HCT116 (cell line): ENCODE results near the gene CHPT1.

Experiments used
- CTCF ChIP-seq, 3 experiments: fragments of 200-600 bp in 1 of 3; sonication (generic) in 1 of 3; IDR thresholded peaks in 2 of 3; conservative IDR thresholded peaks in 1 of 3; 2 replicates each; pipeline ENCODE4 v1.5.1; 2012 to 2017; ENCODE audit warnings: low read depth in 2 of 3, low read length in 2 of 3, antibody characterized with exemption in 1 of 3, borderline replicate concordance in 1 of 3, control low read depth in 1 of 3, mild to moderate bottlenecking in 1 of 3, mixed read lengths in 1 of 3, mixed run types in 1 of 3, moderate library complexity in 1 of 3; ENCODE audit not compliant: insufficient read depth in 1 of 3
- ZBTB33 ChIP-seq: IDR thresholded peaks from 2 replicates; pipeline ENCODE4 v1.6.1; 2011; ENCODE audit warnings: mild to moderate bottlenecking, low read length, moderate library complexity; ENCODE audit not compliant: insufficient replicate concordance; ENCODE audit errors: extremely low read depth

GRCh38 chr12:101722392-101722791 is 25.0 kb downstream of the CHPT1 start:
- TF ChIP-seq CTCF (IDR thresholded peaks at IDR 0.05 in 2 of 3, conservative IDR thresholded peaks at IDR 0.05 in 1 of 3; ENCODE audit: borderline replicate concordance in 1 of 3, insufficient read depth in 1 of 3, low read depth in 2 of 3, low read length in 2 of 3) (no peak), ZBTB33 (no peak)
